NCI-H146 treated with DMSO at 0.1 percent for 48 hours (cell line): ENCODE measurements around the gene CEPT1.
"Not testable (repeated sequence)": the region's sequence is repeated elsewhere in the genome, so short reads cannot be mapped to it uniquely, and the experiment has no call there.

Experiments used
- DNase-seq: peaks from one replicate; lab custom pipeline; 2025; ENCODE audit not compliant: unreplicated experiment; lab: John Stamatoyannopoulos, UW

Gene CEPT1

GRCh38 chr1:111139956-111140679, at the start of gene CEPT1, which contains the start of gene DRAM2:
Gene CEPT1, plus strand, starts transcription at chr1:111140223. Its CDS starts 7,492 bp downstream, at chr1:111147715.
Gene DRAM2, minus strand, starts transcription at chr1:111140093. Its CDS starts 8,539 bp downstream, at chr1:111131554.
- peak; percentile 79 for DNase-seq

- not testable (repeated sequence) for DNase-seq
Observed at GRCh38 chr1:111095421-111095820, 44.6 kb upstream of the CEPT1 start.

GRCh38 chr1:111097356-111098099, 42.5 kb upstream of the CEPT1 start:
- DNase-seq: no peak

- no peak for DNase-seq
Observed at GRCh38 chr1:111099289-111099688, 40.7 kb upstream of the CEPT1 start.

GRCh38 chr1:111101854-111102642, 38.0 kb upstream of the CEPT1 start:
- no peak for DNase-seq

GRCh38 chr1:111104981-111105380, 35.0 kb upstream of the CEPT1 start:
- DNase-seq: no peak

GRCh38 chr1:111110197-111110899, 29.7 kb upstream of the CEPT1 start:
- DNase-seq: no peak

- DNase-seq: no peak
Observed at GRCh38 chr1:111116496-111116895, 23.5 kb upstream of the CEPT1 start.

GRCh38 chr1:111126354-111126753, 13.7 kb upstream of the CEPT1 start:
- no peak for DNase-seq

- DNase-seq: no peak
Observed at GRCh38 chr1:111127923-111128643, 11.9 kb upstream of the CEPT1 start.

- no peak for DNase-seq
Observed at GRCh38 chr1:111129376-111129775, 10.6 kb upstream of the CEPT1 start.

- DNase-seq: no peak
Observed at GRCh38 chr1:111131693-111132092, 8.3 kb upstream of the CEPT1 start.

- no peak for DNase-seq
Observed at GRCh38 chr1:111133866-111134265, 6.2 kb upstream of the CEPT1 start.

- DNase-seq: peak; percentile 68
Observed at GRCh38 chr1:111139324-111139955, 583 bp upstream of the CEPT1 start.

- no peak for DNase-seq
Observed at GRCh38 chr1:111140680-111140967, 601 bp downstream of the CEPT1 start.

- DNase-seq: no peak
Observed at GRCh38 chr1:111141245-111142220, 1.5 kb downstream of the CEPT1 start.

- no peak for DNase-seq
Observed at GRCh38 chr1:111142356-111142975, 2.4 kb downstream of the CEPT1 start.

- DNase-seq: no peak
Observed at GRCh38 chr1:111145542-111145941, 5.5 kb downstream of the CEPT1 start.
